Posterior vena cava (tissue), 2 donors: Measurements from ENCODE around the gene ISG20. TPM values are rescaled to one million over a fixed set of nuclear protein-coding genes. Genes with fewer than 3 reads are reported as not detected.

Source experiments
- DNase-seq: peaks from one replicate; pipeline ENCODE4 v3.0.0-alpha.2; 2020; ENCODE audit warnings: low spot score
- intact Hi-C, 2 donors: fragments of 100-400 bp; cut with DNase I; formaldehyde crosslinking; loops; one replicate each; pipeline versions ENCODE4 v1.14.1 to v1.14.2; 2022 to 2023
- total RNA-seq, 2 donors: library from RNA; stranded (reverse); fragmentation: NEBNext Ultra II Directional; extraction: Animal tissue kit (Norgen Biotek cat#: 25700); gene quantifications; one replicate each; pipeline ENCODE4 v1.2.1, GENCODE V29; 2021
- donor health status: DM: yes; HTN: yes; CAD: no.
- donor health status: DM: yes; HTN: yes; CAD: no.

ISG20 gene
- total RNA-seq, 2 donors from 2014 or later = 6.9 to 7.4 TPM

- no peak for DNase-seq
- intact Hi-C loops = no loop called here
Observed at GRCh38 chr15:88617031-88617722, 21.6 kb upstream of the ISG20 start.

- intact Hi-C loops = no loop called here
- no peak for DNase-seq
Observed at GRCh38 chr15:88617790-88618189, 21.0 kb upstream of the ISG20 start.

GRCh38 chr15:88618686-88619085 lies 20.1 kb upstream of the ISG20 start:
- intact Hi-C loops = no loop called here
- DNase-seq = no peak

GRCh38 chr15:88619796-88620195 lies 19.0 kb upstream of the ISG20 start:
- intact Hi-C loops = no loop called here
- DNase-seq = no peak

- peak; percentile 98 for DNase-seq
- intact Hi-C loops = no loop called here
Observed at GRCh38 chr15:88620995-88621772, 17.6 kb upstream of the ISG20 start, which contains the start of gene AEN. TSS of gene AEN (plus strand) at chr15:88621340. CDS start at chr15:88626210, 4,870 bp downstream.

GRCh38 chr15:88621789-88622604 lies 16.8 kb upstream of the ISG20 start:
- DNase-seq = peak; percentile 76
- intact Hi-C loops = no loop called here

GRCh38 chr15:88622605-88622975 lies 16.2 kb upstream of the ISG20 start:
- peak; percentile 68 for DNase-seq
- intact Hi-C loops = no loop called here

- peak; percentile 49 for DNase-seq
- intact Hi-C loops = no loop called here
Observed at GRCh38 chr15:88623061-88623460, 15.8 kb upstream of the ISG20 start.

GRCh38 chr15:88623632-88624031 lies 15.2 kb upstream of the ISG20 start:
- intact Hi-C loops = no loop called here
- peak; percentile 47 for DNase-seq

GRCh38 chr15:88624156-88624970 lies 14.5 kb upstream of the ISG20 start:
- peak; percentile 78 for DNase-seq
- intact Hi-C loops = no loop called here

GRCh38 chr15:88624971-88625490 lies 13.8 kb upstream of the ISG20 start:
- intact Hi-C loops = no loop called here
- peak; percentile 20 for DNase-seq

- DNase-seq = peak; percentile 68
- intact Hi-C loops = no loop called here
Observed at GRCh38 chr15:88625943-88626741, 12.7 kb upstream of the ISG20 start.

- intact Hi-C loops = no loop called here
- DNase-seq = no peak
Observed at GRCh38 chr15:88627463-88627862, 11.4 kb upstream of the ISG20 start.

GRCh38 chr15:88628018-88628654 lies 10.7 kb upstream of the ISG20 start:
- DNase-seq = peak; percentile 43
- intact Hi-C loops = no loop called here

- intact Hi-C loops = no loop called here
- peak; percentile 60 for DNase-seq
Observed at GRCh38 chr15:88629071-88629470, 9.7 kb upstream of the ISG20 start.

GRCh38 chr15:88630141-88630721 lies 8.6 kb upstream of the ISG20 start:
- peak; percentile 83 for DNase-seq
- intact Hi-C loops = no loop called here

GRCh38 chr15:88630798-88631463 lies 7.9 kb upstream of the ISG20 start:
- intact Hi-C loops = no loop called here
- DNase-seq = peak; percentile 31
